ENCODE data around the gene RMP24.

RMP24 gene

GRCh38 chr18:35927430-35927829 is 45.0 kb upstream of the RMP24 start:
- Histone ChIP-seq H2BK20ac (ENCODE audit: low read depth, low read length, poor library complexity, severe bottlenecking) (no peak overlapping the region), H3K56ac (ENCODE audit: insufficient read length, low read depth, low read length) (no peak overlapping the region), H3K9ac (ENCODE audit: extremely low read depth, insufficient read length, low read length) (no peak overlapping the region), H4K20me1 (ENCODE audit: control insufficient read depth, insufficient read depth, insufficient read length) (no peaks in the 10 kb centered on the region), H3K23me2 (ENCODE audit: insufficient read length, low read depth, low read length, poor library complexity, severe bottlenecking) (no peaks in the 10 kb centered on the region), H3K14ac (ENCODE audit: insufficient read depth, low read length) (no peak overlapping the region), H3K27ac (ENCODE audit: insufficient read length, low read depth, low read length) (no peak overlapping the region), H2AK5ac (ENCODE audit: insufficient read length, low read length) (no peak overlapping the region), H2BK12ac (ENCODE audit: insufficient read length, low read depth, low read length) (no peak overlapping the region), H3K4me2 (ENCODE audit: insufficient read depth, insufficient read length, low read length) (no peak overlapping the region), H3K4me1 (ENCODE audit: insufficient read depth, low read length) (peaks cover 2% of the 10 kb centered on the region; the same call in 1 of the 2 replicates), H3K4ac (ENCODE audit: low read depth, low read length) (no peak overlapping the region), H4K5ac (ENCODE audit: insufficient read length, low read depth, low read length) (no peak overlapping the region), H3K79me2 (ENCODE audit: insufficient read depth, low read length) (no peaks in the 10 kb centered on the region; the same call in 1 of the 2 replicates), H2AFZ (ENCODE audit: low read length) (no peak overlapping the region), H4K8ac (replicated peaks; ENCODE audit: insufficient read length, low read depth, low read length) (no peak overlapping the region), H2BK15ac (ENCODE audit: low read depth, low read length) (no peak overlapping the region), H3T11ph (ENCODE audit: low read length) (no peak overlapping the region), H3K23ac (ENCODE audit: insufficient read length, low read depth, low read length) (no peak overlapping the region), H2BK5ac (ENCODE audit: insufficient read length, low read length) (no peak overlapping the region), H4K91ac (ENCODE audit: insufficient read length, low read depth, low read length) (no peak overlapping the region), H3K27me3 (ENCODE audit: insufficient read depth, low read length) (no peaks in the 10 kb centered on the region), H2BK120ac (ENCODE audit: low read depth, low read length, poor library complexity, severe bottlenecking) (no peak overlapping the region), H3K9me3 (ENCODE audit: control insufficient read depth, low read depth, low read length) (no peaks in the 10 kb centered on the region), H3K18ac (ENCODE audit: insufficient read length, low read depth, low read length) (no peak overlapping the region), H3K79me1 (ENCODE audit: insufficient read depth, low read depth, low read length, poor library complexity, severe bottlenecking) (no peaks in the 10 kb centered on the region)
- H3K4me1 Mint-ChIP-seq, result peaks cover 20 to 25% of the 10 kb centered on the region in 2 experiments
- H3K27ac Mint-ChIP-seq, result no peak overlapping the region
- no peaks in the 10 kb centered on the region; the same call in 1 of the 2 replicates for H3K27me3 Mint-ChIP-seq (ENCODE audit: low read depth)
- H3K36me3 Mint-ChIP-seq (ENCODE audit: insufficient read depth in 1 of 3, low read depth in 3 of 3), result peaks cover 20 to 44% (median 31%) of the 10 kb centered on the region in 3 experiments
- peaks cover 6 to 19% of the 10 kb centered on the region in 2 experiments; a peak in 4 of 5 replicates for H3K9me3 Mint-ChIP-seq
- H3K4me3 Mint-ChIP-seq, result no peak overlapping the region
- DNase-seq, result no peak
- TF ChIP-seq, protein P1, sequence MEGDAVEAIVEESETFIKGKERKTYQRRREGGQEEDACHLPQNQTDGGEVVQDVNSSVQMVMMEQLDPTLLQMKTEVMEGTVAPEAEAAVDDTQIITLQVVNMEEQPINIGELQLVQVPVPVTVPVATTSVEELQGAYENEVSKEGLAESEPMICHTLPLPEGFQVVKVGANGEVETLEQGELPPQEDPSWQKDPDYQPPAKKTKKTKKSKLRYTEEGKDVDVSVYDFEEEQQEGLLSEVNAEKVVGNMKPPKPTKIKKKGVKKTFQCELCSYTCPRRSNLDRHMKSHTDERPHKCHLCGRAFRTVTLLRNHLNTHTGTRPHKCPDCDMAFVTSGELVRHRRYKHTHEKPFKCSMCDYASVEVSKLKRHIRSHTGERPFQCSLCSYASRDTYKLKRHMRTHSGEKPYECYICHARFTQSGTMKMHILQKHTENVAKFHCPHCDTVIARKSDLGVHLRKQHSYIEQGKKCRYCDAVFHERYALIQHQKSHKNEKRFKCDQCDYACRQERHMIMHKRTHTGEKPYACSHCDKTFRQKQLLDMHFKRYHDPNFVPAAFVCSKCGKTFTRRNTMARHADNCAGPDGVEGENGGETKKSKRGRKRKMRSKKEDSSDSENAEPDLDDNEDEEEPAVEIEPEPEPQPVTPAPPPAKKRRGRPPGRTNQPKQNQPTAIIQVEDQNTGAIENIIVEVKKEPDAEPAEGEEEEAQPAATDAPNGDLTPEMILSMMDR (conservative IDR thresholded peaks at IDR 0.05), result no peak
- WGBS (ENCODE audit: extremely low coverage, insufficient read length, low lambda C conversion rate), result no CpG with 5 or more reads among the region's 3 CpGs

All from H9 (cell line).